C4-2B (cell line): Measurements from ENCODE around the gene SARNP.

ENCODE experiments used
- H3K27ac ChIP-seq: fragments of 450-650 bp; 2 replicates; pipeline ENCODE4 v1.5.1; 2017
- ZFX ChIP-seq: fragments of 450-650 bp; IDR thresholded peaks from 2 replicates; pipeline ENCODE4 v1.6.1; 2017
- TF ChIP-seq, protein P1 (sequence below): fragments of 450-650 bp; conservative IDR thresholded peaks from 2 replicates; pipeline ENCODE4 v1.5.1; 2017; ENCODE audit warnings: mild to moderate bottlenecking

Gene SARNP

DNA sequence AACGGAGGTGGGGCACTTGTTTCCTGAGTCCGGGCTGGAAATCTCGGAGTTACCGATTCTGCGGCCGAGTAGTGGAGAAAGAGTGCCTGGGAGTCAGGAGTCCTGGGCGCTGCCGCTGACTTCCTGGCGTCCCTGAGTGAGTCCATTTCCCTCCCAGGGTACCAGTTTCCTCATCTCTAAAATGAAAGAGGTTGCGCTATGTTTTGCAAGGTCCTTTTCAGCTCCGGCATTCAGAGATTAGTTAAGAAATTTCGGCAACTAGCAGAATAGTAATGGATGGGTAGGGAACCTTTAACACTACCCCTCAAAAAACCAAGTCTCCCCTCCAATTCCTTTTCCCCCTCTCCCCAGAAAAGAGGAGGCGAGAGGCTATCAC, 101.0 kb downstream of the SARNP start:
- H3K27ac ChIP-seq = peak overlapping the region; percentile 74
- TF ChIP-seq ZFX = no peak
- TF ChIP-seq, protein P1, sequence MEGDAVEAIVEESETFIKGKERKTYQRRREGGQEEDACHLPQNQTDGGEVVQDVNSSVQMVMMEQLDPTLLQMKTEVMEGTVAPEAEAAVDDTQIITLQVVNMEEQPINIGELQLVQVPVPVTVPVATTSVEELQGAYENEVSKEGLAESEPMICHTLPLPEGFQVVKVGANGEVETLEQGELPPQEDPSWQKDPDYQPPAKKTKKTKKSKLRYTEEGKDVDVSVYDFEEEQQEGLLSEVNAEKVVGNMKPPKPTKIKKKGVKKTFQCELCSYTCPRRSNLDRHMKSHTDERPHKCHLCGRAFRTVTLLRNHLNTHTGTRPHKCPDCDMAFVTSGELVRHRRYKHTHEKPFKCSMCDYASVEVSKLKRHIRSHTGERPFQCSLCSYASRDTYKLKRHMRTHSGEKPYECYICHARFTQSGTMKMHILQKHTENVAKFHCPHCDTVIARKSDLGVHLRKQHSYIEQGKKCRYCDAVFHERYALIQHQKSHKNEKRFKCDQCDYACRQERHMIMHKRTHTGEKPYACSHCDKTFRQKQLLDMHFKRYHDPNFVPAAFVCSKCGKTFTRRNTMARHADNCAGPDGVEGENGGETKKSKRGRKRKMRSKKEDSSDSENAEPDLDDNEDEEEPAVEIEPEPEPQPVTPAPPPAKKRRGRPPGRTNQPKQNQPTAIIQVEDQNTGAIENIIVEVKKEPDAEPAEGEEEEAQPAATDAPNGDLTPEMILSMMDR = no peak

DNA sequence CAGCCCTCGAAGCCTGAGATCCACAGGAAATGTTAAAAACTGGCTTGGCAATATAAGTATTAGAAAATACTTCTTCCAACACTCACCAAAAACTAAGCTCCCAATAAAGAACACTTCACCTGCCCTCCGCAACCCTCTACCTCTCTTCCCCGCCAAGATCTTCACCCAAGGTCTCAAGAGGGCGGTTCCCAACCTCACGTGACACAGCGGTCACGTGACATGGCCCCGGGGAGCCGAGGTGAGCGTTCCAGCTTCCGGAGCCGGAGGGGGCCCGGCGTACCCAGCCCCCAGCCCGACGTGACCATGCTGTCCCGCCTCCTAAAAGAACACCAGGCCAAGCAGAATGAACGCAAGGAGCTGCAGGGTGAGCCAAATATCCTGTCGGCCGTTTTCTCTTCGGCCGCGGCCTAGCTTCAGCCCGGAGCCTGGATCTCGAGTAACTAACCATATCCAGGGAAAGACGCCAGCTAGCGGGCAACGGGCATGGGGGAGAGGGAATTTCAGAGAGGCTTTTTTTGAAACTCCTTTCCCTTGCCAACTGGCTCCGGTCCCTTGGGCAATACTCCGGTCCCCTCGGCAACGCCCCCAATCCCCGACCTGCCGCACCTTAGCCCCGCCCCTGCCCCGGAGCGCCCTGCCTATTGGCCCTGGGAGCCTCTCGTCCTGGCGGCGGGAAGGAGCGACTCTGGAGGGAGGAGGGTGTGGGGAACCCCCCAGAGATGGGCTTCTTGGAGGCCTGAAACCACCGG, 101.5 kb downstream of the SARNP start, which contains the start of gene BLOC1S1:
Gene BLOC1S1, plus strand, starts transcription at position 214 of the 749 bp plus-strand sequence. Its CDS starts 6 bp downstream, at position 220.
- peak within 1 kb of the TSS; percentile 74 for H3K27ac ChIP-seq
- TF ChIP-seq, protein P1 = no peak
- peak; percentile 95; the same call in 1 of the 2 replicates for TF ChIP-seq ZFX

DNA sequence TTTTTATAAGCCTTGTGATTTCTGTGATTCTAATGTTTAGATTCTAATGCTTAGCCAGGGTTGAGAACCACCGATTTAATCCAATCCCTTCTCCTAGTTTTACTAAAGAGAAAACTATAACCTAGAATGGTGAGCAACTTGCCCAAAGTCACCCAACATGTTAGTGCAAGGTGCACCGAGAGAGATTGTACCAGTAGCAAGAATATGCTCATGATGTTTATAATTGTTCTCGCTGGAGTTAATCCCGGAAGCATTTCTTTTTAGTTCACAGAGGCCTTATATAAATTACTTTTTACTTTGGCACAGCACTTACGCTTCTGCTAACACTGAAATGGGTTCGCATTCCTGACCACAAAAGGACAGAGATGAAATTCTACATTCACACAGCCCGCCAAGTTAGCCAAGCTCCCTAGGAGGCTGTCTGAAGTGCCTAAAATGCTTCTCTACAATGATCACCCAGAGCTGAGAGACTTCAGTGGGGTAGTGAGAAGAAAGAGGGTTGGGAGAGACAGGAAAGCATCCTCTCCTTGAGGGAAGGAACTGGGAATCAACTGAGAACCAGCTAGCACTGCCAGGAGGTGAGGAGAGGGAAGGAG, 102.3 kb downstream of the SARNP start:
- TF ChIP-seq, protein P1 = no peak
- TF ChIP-seq ZFX = no peak
- H3K27ac ChIP-seq = peak overlapping the region; percentile 74

DNA sequence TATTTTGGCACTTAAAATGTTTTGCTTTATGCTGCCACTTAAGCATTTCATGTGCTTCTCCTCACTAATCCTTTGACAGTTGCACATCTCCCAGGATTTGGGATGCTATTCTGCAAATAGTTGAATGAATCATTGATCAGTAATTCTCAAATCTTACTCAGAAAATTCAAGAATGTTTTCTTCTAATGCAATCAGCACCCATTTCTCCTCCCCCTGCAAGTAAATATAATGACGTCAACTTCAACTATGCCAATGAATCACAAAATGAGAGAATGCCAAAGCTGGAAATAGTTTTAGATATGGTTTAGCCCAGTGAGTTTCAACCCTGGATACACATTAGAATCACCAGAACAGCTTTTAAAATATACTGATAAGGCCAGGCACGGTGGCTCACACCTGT, 103.8 kb downstream of the SARNP start:
- no peak overlapping the region for H3K27ac ChIP-seq
- TF ChIP-seq, protein P1 = no peak
- no peak for TF ChIP-seq ZFX

DNA sequence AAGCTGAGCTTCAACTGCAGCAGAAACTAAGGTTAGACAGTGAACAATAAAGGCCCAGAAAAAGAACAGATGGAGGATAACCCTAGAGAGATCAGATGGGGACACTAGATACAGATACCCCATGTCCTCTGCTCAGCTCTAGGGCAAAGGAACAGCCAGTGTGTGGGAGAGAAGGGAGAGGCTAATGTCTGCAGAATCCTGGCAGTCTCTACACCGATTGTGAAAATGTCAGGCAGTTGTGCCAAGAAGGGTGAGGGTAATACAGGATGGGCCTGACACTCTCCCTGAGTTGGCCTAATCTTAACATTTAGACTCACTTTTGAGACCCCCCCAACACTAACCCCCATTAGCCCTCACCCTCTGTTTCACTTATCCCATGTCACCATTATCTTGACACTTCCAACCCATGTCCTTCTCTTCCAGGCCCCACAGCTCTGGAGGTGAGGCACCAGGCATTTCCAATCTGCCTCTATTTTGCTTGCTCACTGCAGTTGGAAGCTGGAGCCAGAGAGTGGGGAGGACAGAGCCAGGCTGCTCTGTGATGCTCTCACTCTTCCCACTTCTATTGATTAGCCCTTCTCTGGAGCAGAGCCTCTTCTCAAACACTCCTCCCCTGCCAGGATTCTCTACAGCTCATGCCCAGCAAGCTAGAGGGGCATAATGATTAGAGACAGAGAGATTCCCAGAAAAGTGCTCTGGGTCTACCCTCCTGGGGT, 104.7 kb downstream of the SARNP start:
- TF ChIP-seq, protein P1 = no peak
- no peak for TF ChIP-seq ZFX
- H3K27ac ChIP-seq = no peak overlapping the region

DNA sequence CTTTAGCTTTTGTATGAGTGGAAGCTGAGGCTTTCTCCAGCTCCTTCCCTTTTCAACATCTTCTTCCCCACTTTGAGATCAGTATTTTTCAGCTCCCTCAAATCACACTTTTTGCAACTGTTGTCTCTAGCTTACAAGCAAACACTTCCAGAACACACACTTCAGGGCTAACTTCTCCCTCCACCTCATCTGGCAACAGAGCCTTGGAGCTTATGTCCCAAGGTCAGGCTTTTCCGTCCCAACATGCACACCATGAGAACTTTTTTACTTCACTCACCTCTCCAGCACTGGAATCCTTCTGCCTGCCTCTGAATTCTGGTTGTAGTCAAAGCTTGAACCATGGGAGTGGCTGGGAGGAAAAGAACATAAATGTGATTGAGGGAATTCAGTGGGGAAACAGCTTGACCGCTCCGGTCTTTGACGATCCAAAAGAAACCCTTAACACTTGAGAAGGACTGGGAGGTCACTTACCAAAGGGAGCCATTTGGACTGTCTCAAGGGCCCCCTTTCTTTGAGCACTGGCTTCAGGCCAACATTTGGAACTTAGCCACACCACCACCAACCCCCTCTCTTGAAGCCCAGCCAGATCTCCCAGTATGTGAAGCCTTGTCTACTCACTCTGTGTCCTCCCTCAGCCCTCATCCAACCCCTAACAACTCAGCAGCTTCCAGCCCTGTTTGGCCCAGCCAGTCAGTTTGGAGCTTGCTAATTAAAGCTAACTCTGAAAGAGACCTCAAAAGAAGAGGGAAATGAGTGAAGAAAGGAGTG, 105.6 kb downstream of the SARNP start:
- TF ChIP-seq ZFX = no peak
- TF ChIP-seq, protein P1 = no peak
- H3K27ac ChIP-seq = no peak overlapping the region
